Hepatocyte (in vitro differentiated cells): ENCODE measurements around the gene POLK.

Experiments
- EZH2phosphoT487 ChIP-seq: fragments of 200-600 bp; sonication (generic); IDR thresholded peaks from one replicate; pipeline ENCODE4 v1.6.1; 2018; ENCODE audit warnings: antibody characterized with exemption, mild to moderate bottlenecking, low read depth, moderate library complexity; ENCODE audit not compliant: unreplicated experiment, severe bottlenecking
- TF ChIP-seq, protein P1 (sequence below): fragments of 200-600 bp; sonication (generic); IDR thresholded peaks from 2 replicates; pipeline ENCODE4 v1.5.1; 2016; ENCODE audit warnings: antibody characterized with exemption, mild to moderate bottlenecking; ENCODE audit not compliant: poor library complexity

DNA sequence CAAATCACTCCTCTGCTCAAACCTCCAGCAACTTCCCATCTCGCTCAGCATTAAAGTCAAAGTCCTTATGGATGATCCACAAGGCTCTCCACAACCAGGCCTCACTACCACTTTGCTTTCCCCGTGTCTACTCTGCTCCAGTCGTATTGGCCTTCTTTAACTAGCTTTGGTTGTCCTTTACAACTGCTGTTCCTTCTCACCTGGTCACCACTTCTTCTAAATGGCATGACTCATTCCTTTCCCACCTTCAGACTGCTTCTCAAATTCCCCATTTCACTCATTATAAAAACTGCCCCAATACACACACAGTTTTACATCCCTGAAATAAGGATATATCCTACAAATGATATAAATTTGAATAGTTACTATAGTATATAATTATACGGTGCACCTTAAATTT lies 30.7 kb upstream of the POLK start:
- TF ChIP-seq, protein P1, sequence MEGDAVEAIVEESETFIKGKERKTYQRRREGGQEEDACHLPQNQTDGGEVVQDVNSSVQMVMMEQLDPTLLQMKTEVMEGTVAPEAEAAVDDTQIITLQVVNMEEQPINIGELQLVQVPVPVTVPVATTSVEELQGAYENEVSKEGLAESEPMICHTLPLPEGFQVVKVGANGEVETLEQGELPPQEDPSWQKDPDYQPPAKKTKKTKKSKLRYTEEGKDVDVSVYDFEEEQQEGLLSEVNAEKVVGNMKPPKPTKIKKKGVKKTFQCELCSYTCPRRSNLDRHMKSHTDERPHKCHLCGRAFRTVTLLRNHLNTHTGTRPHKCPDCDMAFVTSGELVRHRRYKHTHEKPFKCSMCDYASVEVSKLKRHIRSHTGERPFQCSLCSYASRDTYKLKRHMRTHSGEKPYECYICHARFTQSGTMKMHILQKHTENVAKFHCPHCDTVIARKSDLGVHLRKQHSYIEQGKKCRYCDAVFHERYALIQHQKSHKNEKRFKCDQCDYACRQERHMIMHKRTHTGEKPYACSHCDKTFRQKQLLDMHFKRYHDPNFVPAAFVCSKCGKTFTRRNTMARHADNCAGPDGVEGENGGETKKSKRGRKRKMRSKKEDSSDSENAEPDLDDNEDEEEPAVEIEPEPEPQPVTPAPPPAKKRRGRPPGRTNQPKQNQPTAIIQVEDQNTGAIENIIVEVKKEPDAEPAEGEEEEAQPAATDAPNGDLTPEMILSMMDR: no peak
- TF ChIP-seq EZH2phosphoT487: no peak
